ENCODE results near the gene LRCH1. TPM values are rescaled to one million over a fixed set of nuclear protein-coding genes. Genes with fewer than 3 reads are reported as not detected.

LRCH1 gene
- total RNA-seq, 3 donors from 2014 or later: 17.0 to 40.4 (median 24.6) TPM

DNA sequence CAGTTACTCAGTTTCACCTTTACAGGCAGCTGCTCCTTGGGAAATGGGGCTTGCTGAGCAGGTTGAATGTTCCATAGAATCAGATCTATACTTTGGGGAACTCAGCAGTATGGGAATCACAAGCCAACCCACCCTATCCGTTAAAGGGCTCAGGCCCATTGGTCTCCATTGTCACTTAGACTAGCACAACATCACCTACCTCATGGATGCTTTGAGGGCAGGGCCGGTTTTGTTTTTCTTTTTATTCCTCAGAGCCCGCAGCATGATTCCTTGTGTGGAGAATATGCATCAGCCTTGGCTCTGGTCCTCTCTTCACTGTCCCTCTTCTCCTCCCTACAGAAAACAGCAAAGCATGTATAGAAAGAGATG lies 48.0 kb downstream of the LRCH1 start:
- TF ChIP-seq POLR2A (IDR thresholded peaks at IDR 0.05) (no peak), POLR2AphosphoS5 (IDR thresholded peaks at IDR 0.05) (no peak)
- TF ChIP-seq, protein P1, sequence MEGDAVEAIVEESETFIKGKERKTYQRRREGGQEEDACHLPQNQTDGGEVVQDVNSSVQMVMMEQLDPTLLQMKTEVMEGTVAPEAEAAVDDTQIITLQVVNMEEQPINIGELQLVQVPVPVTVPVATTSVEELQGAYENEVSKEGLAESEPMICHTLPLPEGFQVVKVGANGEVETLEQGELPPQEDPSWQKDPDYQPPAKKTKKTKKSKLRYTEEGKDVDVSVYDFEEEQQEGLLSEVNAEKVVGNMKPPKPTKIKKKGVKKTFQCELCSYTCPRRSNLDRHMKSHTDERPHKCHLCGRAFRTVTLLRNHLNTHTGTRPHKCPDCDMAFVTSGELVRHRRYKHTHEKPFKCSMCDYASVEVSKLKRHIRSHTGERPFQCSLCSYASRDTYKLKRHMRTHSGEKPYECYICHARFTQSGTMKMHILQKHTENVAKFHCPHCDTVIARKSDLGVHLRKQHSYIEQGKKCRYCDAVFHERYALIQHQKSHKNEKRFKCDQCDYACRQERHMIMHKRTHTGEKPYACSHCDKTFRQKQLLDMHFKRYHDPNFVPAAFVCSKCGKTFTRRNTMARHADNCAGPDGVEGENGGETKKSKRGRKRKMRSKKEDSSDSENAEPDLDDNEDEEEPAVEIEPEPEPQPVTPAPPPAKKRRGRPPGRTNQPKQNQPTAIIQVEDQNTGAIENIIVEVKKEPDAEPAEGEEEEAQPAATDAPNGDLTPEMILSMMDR (IDR thresholded peaks at IDR 0.05): no peak
- no peak for DNase-seq (ENCODE audit: low spot score in 2 of 2)
- no peak overlapping the region for H3K4me3 ChIP-seq
- H3K9me3 ChIP-seq: no peaks in the 10 kb centered on the region
- intact Hi-C loops (cut with DNase I; ENCODE audit: low total_unique reads): loop anchor here (5.0 kb wide), 1 partner anchor 49 kb away; the partner anchor contains the start of gene LRCH1
- peak overlapping the region in 1 of 2 donors; percentile 59 for H3K27ac ChIP-seq
- H3K36me3 ChIP-seq: no peaks in the 10 kb centered on the region
- H3K4me1 ChIP-seq: peaks cover 0 to 13% of the 10 kb centered on the region in 2 donors
- H3K27me3 ChIP-seq: no peaks in the 10 kb centered on the region

DNA sequence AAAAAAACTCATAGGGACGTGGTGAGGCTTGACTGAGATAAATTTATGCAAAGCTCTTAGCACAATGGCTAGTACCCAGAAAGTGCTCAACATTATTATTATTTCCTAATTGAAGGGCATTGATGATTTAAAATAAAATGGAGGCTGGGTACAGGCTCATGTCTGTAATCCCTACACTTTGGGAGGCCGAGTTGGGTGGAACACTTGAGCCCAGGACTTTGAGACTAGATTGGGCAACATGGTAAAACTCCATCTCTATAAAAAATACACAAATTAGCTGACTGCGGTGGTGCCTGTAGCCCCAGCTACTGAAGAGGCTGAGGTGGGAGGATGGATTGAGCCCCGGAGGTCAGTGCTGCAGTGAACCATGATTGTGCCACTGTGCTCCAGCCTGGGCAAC lies 49.6 kb downstream of the LRCH1 start:
- Histone ChIP-seq H3K27me3 (no peaks in the 10 kb centered on the region), H3K36me3 (no peaks in the 10 kb centered on the region), H3K4me1 (peaks cover 0 to 13% of the 10 kb centered on the region in 2 donors), H3K4me3 (no peak overlapping the region), H3K9me3 (no peaks in the 10 kb centered on the region), H3K27ac (no peak overlapping the region)
- TF ChIP-seq POLR2AphosphoS5 (IDR thresholded peaks at IDR 0.05): no peak
- intact Hi-C loops (cut with DNase I; ENCODE audit: low total_unique reads): loop anchor here (5.0 kb wide), 1 partner anchor 50 kb away; the partner anchor contains the start of gene LRCH1
- no peak for DNase-seq (ENCODE audit: low spot score in 2 of 2)

DNA sequence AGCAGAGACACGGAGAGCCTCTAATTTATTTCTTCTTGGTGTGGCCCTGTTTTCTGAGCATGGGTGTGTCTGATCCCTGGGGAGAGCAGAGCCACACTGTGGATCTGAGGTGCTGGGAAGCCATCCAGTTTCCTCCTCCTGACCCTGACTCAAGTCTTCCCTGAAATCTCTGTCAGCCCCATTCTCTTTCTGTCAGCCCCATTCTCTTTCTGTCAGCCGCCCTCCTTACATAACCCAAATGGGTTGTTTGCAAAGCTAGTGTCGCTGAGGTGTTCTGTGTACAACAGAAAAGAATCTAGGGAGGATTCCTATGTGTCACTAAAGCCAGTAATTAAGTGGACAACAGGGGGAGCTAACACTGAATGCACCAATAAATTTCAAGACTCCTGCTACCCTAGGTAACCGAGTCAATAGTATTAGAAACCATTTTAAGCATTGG lies 50.2 kb downstream of the LRCH1 start:
- DNase-seq (ENCODE audit: low spot score in 2 of 2): no peak
- H3K9me3 ChIP-seq: no peaks in the 10 kb centered on the region
- H3K4me3 ChIP-seq: no peak overlapping the region
- TF ChIP-seq POLR2A (IDR thresholded peaks at IDR 0.05): no peak
- TF ChIP-seq, protein P1 (IDR thresholded peaks at IDR 0.05): no peak
- no peak for TF ChIP-seq POLR2AphosphoS5 (IDR thresholded peaks at IDR 0.05)
- no peaks in the 10 kb centered on the region for H3K36me3 ChIP-seq
- no peaks in the 10 kb centered on the region for H3K27me3 ChIP-seq
- peaks cover 0 to 13% of the 10 kb centered on the region in 2 donors for H3K4me1 ChIP-seq
- intact Hi-C loops (cut with DNase I; ENCODE audit: low total_unique reads): loop anchor here (5.0 kb wide), 1 partner anchor 51 kb away; the partner anchor contains the start of gene LRCH1
- H3K27ac ChIP-seq: peak overlapping the region in 1 of 2 donors; percentile 73

DNA sequence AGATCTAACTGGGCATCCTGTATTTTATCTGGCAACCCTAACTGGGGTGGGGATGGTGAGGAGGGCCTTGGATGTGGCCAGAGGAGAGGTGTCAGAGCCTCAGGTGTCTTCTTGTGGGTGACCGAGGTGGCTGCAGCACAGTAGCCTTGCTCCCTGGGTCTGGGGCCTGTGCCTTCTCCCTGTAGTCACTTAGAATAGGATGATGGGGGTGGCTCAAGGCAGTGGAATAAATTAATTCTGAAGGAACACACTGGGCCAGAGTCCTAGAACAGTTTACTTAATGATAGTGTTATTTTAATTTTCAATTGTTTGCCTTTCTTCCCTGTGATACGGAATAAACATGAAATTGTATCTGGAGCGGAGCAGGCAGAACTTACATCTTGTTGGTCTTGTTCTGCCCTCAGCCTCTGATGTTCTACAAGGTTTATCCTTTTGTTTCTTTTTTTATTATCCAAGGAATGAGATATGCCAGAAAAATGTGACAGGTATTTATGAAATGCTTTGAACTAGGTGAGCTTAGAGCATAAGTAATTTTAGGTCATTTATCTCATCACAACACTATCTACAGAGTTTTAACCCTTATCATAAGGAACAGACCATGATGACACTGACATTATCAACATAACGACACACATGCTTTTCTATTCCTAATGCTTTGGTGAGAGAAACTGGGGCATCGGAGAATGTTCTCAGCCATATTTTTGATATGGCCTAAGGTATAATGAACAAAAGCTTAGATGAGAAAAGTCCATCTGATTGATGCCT lies 51.4 kb downstream of the LRCH1 start:
- Histone ChIP-seq H3K36me3 (no peaks in the 10 kb centered on the region), H3K27me3 (no peaks in the 10 kb centered on the region), H3K4me1 (peaks cover 0 to 13% of the 10 kb centered on the region in 2 donors), H3K9me3 (no peaks in the 10 kb centered on the region), H3K4me3 (no peak overlapping the region), H3K27ac (peak overlapping the region; percentile 73 to 76)
- DNase-seq (ENCODE audit: low spot score in 2 of 2): no peak
- no peak for TF ChIP-seq POLR2A (IDR thresholded peaks at IDR 0.05)
- no peak for TF ChIP-seq POLR2AphosphoS5 (IDR thresholded peaks at IDR 0.05)
- TF ChIP-seq, protein P1 (IDR thresholded peaks at IDR 0.05): no peak
- intact Hi-C loops (cut with DNase I; ENCODE audit: low total_unique reads): loop anchor here (5.0 kb wide), 1 partner anchor 52 kb away; the partner anchor contains the start of gene LRCH1

DNA sequence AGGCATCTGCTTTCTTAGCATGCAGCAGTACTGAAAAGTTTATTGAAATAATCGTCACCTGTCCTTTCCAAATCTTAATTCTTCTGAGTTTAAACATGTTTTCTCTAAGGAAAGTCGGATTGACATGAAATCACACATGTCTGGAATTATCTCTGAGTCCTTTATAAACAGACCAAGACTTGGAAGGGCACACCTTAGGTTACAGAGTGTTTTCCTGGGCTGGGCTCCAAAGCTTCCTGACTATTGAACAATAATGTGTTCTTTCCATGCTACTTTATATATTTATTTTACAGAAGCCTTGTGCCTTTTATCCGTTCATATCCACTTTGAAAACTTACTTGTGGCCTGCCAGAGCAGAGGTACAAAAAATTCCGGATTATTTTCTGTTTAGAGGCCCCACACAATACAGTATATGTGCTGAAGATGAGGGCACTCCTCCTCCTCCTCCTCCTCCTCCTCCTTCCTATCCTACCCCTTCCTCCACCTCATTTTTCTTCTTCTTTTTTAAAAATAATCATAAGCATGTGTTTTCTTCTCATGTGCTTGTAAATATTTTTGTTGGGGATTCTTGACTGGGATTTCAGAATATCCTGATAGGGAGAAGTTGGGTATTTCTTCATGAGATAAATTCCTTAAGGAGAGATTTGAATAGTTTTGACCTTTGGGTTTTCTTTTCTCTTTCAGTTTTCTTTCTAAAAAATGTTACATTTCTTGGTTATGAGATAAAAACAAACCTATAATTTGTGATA lies 52.3 kb downstream of the LRCH1 start:
- Histone ChIP-seq H3K9me3 (no peaks in the 10 kb centered on the region), H3K27ac (peak overlapping the region; percentile 73 to 76), H3K27me3 (no peaks in the 10 kb centered on the region), H3K4me1 (peaks cover 0 to 13% of the 10 kb centered on the region in 2 donors), H3K4me3 (no peak overlapping the region), H3K36me3 (no peaks in the 10 kb centered on the region)
- DNase-seq (ENCODE audit: low spot score in 2 of 2): no peak
- no peak for TF ChIP-seq POLR2A (IDR thresholded peaks at IDR 0.05)
- TF ChIP-seq, protein P1 (IDR thresholded peaks at IDR 0.05): no peak
- no peak for TF ChIP-seq POLR2AphosphoS5 (IDR thresholded peaks at IDR 0.05)
- intact Hi-C loops (cut with DNase I; ENCODE audit: low total_unique reads): no loop called here
